Gastroesophageal sphincter (tissue), 4 donors: Measurements from ENCODE around the gene DYNLT4. TPM values are rescaled to one million over a fixed set of nuclear protein-coding genes. Genes with fewer than 3 reads are reported as not detected.

ENCODE experiments used
- ATAC-seq: fragments of 150-250 bp; one replicate; pipeline ENCODE4 v1.9.1; 2016; ENCODE audit warnings: mild to moderate bottlenecking, moderate library complexity
- H3K27ac ChIP-seq, 4 donors: fragments of 200-600 bp; sonication (generic) in 3 of 4; 1 replicate in 3 of 4; 2 replicates in 1 of 4; pipeline ENCODE4 v1.5.1; 2016 to 2019
- H3K27me3 ChIP-seq: fragments of 200-600 bp; sonication (generic); one replicate; pipeline ENCODE4 v1.5.1; 2019
- H3K36me3 ChIP-seq, 2 donors: fragments of 200-600 bp; sonication (generic); one replicate each; pipeline ENCODE4 v1.5.1; 2019; ENCODE audit warnings: control low read depth in 1 of 2
- H3K4me1 ChIP-seq, 3 donors: fragments of 200-600 bp; sonication (generic); 1 replicate in 2 of 3; 2 replicates in 1 of 3; pipeline ENCODE4 v1.5.1; 2016 to 2019; ENCODE audit warnings: control low read depth in 2 of 3
- H3K4me3 ChIP-seq, 2 donors: fragments of 200-600 bp; sonication (generic); one replicate each; pipeline ENCODE4 v1.5.1; 2019; ENCODE audit warnings: mild to moderate bottlenecking in 1 of 2, moderate library complexity in 1 of 2
- H3K9me3 ChIP-seq, 3 donors: fragments of 200-600 bp; sonication (generic); one replicate each; pipeline ENCODE4 v1.5.1; 2017 to 2019; ENCODE audit warnings: control low read depth in 2 of 3
- EP300 ChIP-seq: sonication (generic); formaldehyde crosslinking; IDR thresholded peaks from one replicate; pipeline ENCODE4 v1.6.1; 2017; ENCODE audit warnings: antibody characterized with exemption, mild to moderate bottlenecking
- POLR2A ChIP-seq, 2 donors: fragments of 450-650 bp; IDR thresholded peaks; one replicate each; pipeline ENCODE4 v1.6.1; 2017; ENCODE audit warnings: antibody characterized with exemption in 2 of 2, mild to moderate bottlenecking in 2 of 2, moderate library complexity in 1 of 2
- POLR2AphosphoS5 ChIP-seq: sonication (generic); formaldehyde crosslinking; IDR thresholded peaks from one replicate; pipeline ENCODE4 v1.6.1; 2017; ENCODE audit warnings: antibody characterized with exemption
- WGBS, 2 donors: methylation state at CpG; one replicate each; pipeline ENCODE4 v1.1.5; 2018; ENCODE audit warnings: low coverage in 1 of 2; 5-methylcytosine and 5-hydroxymethylcytosine counted together
- total RNA-seq, 4 donors: library from RNA; depleted of rRNA; stranded (reverse); fragments of >200 nt; gene quantifications; one replicate each; pipeline ENCODE4 v1.1.0, GENCODE V29; 2016
- TF ChIP-seq, protein P1 (sequence below), 4 experiments: fragments of 200-600 bp in 2 of 4; fragments of 450-650 bp in 2 of 4; sonication (generic) in 1 of 4; IDR thresholded peaks; one replicate each; pipeline ENCODE4 v1.5.1; 2017 to 2019; ENCODE audit warnings: antibody characterized with exemption in 4 of 4, mild to moderate bottlenecking in 2 of 4, moderate library complexity in 2 of 4

DYNLT4 gene
- total RNA-seq, 4 donors from 2014 or later = 1.4 TPM; not detected in 3

DNA sequence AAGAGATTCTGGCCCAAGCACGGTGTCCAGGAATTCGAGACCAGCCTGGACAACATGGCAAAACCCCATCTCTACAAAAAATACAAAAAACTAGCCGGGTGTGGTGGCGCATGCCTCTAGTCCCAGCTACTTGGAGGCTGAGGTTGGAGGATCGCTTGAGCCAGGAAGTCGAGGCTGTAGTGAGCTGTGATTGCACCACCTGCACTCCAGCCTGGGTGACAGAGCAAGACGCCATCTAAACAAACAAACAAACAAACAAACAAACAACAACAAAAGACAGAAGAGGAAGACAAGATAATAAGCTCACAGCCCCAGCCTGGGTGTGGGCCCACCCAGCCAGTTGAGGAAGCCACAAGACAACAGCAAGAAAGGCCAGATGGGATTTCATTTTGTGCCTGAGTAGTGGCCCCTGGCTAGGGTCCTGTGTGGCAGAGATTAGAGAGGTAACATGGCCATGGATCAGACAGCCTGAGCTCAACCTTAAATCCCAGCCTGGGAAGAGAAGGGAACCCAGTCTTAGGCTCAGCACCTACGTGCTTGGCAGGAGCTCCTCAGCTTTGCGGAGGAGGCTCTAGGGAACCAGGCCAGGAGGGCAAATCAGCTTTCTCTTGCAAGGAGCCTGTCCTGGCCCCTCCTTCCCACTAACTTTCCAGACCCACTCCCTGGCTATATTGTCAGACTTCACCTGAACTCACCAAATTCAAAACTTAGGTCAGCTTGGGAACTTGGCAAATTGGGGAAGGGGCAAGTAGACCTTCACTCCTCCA, 14.2 kb downstream of the DYNLT4 start:
- ATAC-seq = no peak
- no peaks in the 10 kb centered on the region for H3K36me3 ChIP-seq
- 83 to 84% methylated on average over 3 to 4 of the region's 9 CpGs for whole genome bisulfite sequencing, 2 donors
- TF ChIP-seq POLR2A (IDR thresholded peaks at IDR 0.05) (no peak), POLR2AphosphoS5 (no peak), EP300 (no peak)
- TF ChIP-seq, protein P1, sequence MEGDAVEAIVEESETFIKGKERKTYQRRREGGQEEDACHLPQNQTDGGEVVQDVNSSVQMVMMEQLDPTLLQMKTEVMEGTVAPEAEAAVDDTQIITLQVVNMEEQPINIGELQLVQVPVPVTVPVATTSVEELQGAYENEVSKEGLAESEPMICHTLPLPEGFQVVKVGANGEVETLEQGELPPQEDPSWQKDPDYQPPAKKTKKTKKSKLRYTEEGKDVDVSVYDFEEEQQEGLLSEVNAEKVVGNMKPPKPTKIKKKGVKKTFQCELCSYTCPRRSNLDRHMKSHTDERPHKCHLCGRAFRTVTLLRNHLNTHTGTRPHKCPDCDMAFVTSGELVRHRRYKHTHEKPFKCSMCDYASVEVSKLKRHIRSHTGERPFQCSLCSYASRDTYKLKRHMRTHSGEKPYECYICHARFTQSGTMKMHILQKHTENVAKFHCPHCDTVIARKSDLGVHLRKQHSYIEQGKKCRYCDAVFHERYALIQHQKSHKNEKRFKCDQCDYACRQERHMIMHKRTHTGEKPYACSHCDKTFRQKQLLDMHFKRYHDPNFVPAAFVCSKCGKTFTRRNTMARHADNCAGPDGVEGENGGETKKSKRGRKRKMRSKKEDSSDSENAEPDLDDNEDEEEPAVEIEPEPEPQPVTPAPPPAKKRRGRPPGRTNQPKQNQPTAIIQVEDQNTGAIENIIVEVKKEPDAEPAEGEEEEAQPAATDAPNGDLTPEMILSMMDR (IDR thresholded peaks at IDR 0.05) = no peak
- H3K27ac ChIP-seq = no peak overlapping the region
- no peaks in the 10 kb centered on the region for H3K4me1 ChIP-seq
- no peak overlapping the region for H3K4me3 ChIP-seq
- no peaks in the 10 kb centered on the region for H3K27me3 ChIP-seq
- no peaks in the 10 kb centered on the region for H3K9me3 ChIP-seq

DNA sequence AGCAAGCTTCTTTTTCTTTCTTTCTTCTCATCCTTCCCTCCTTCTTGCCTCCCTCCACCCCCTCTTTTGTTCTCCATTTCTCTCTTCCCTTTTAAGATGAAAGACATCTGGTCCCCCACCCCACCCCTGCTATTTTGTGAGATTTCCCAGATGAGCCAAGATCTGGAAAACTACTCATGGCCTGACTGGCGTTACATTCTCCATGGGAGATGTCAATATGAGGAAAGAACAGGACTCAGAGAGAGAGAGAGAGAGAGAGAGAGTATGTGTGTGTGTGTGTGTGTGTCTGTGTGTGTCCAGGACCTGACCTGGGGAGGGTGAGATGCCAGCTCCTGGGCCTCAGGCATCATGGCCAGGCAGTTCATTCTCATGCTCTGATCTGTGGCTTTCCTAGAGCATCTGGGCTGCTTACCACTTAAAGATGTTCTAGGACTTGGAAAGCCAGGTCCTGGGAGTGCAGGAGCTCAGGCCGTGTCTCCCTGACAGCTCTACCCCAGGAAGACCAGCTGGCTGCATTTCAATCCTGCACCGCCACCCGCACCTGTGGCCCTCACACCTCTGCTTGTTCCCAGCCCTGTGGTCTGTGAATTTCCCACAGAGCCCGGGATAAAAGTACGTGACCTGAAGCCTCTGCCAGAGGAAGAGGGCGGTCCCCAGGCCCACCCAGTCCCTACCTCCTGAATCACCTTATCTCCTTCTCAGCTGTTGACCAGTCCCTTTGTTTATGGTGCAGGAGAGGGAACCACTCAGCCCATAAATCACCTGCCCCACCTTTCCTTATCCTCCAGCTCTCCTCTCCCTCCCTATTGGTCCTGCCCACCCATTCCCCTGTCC, 16.0 kb downstream of the DYNLT4 start:
- no peaks in the 10 kb centered on the region for H3K9me3 ChIP-seq
- WGBS, 2 donors = 20 to 70% methylated on average over 1 to 3 of the region's 7 CpGs
- H3K4me3 ChIP-seq = no peak overlapping the region
- no peak overlapping the region for H3K27ac ChIP-seq
- ATAC-seq = no peak
- H3K27me3 ChIP-seq = no peaks in the 10 kb centered on the region
- TF ChIP-seq POLR2A (IDR thresholded peaks at IDR 0.05) = no peak
- TF ChIP-seq POLR2AphosphoS5 = no peak
- no peak for TF ChIP-seq EP300
- TF ChIP-seq, protein P1 (IDR thresholded peaks at IDR 0.05) = no peak
- peaks cover 0 to 7% (median 0%) of the 10 kb centered on the region in 3 donors for H3K4me1 ChIP-seq
- H3K36me3 ChIP-seq = no peaks in the 10 kb centered on the region

DNA sequence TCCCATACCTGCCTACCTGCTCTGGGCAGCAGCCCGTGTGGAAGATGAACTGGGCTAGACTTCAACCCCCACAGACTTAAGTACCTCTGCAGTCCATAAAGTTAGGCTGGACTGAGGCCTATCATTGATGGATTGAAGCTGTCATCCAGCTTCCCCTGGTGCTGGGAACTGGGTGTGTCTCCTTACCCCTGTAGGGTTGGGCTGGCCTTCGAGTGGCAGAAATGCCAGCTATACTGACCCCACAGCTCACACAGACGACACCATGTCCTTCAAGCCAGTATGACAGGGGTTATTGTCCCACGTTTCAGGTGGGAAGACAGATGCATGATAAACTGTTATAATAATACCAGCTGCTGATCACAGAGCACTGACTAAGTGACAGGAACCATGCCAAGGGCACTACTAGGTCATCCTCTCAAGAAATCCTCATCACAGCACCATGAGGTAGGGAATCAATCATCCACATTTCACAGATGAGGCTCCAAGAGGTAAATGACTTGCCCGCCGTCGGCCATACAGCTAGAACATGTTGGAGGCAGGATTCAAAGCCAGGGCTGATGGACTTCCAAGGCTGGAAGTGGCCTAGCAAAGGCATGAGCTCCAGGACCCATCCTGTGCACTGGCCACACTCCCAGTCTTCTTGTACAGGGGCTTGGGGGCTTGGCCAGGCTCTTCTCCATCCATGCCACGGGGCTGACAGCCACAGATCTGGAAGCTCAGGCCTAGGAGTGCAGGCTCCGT, 18.9 kb downstream of the DYNLT4 start, which contains the start of gene BEST4:
Gene BEST4, minus strand, starts transcription at position 51 of the 741 bp plus-strand sequence. CDS start 465 bp downstream, outside the sequence.
- Histone ChIP-seq H3K36me3 (no peaks in the 10 kb centered on the region), H3K4me1 (peaks cover 0 to 36% (median 18%) of the 10 kb centered on the region in 3 donors), H3K27me3 (no peaks in the 10 kb centered on the region), H3K9me3 (no peaks in the 10 kb centered on the region), H3K27ac (no peak within 1 kb of the TSS), H3K4me3 (no peak within 1 kb of the TSS)
- no peak for TF ChIP-seq POLR2AphosphoS5
- TF ChIP-seq, protein P1 (IDR thresholded peaks at IDR 0.05) = no peak
- no peak for TF ChIP-seq POLR2A (IDR thresholded peaks at IDR 0.05)
- no peak for TF ChIP-seq EP300
- ATAC-seq = no peak
- WGBS, 2 donors = 0 to 40% methylated on average over 1 of the region's 9 CpGs

DNA sequence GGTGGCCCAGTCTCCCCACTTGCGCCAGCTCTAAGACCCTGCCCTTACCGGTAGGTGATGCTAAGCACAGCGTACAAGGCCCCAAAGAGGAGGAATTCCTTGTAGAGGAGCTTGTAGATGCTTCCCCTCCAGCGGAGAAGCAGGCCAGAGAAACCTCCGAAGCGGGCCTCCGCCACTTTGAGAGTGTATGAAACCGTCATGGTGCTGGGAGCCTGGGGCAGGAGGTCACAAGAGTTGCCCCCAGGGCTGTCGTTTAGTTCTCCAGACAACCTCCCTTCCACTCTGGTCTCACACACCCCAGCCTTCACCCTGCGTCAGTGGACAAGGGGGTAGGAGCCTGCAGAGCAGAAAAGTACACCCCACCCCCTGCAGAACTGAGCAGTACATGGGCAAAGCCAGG, 19.6 kb downstream of the DYNLT4 start:
- Histone ChIP-seq H3K27ac (no peak overlapping the region), H3K27me3 (no peaks in the 10 kb centered on the region), H3K4me1 (peaks cover 0 to 36% (median 18%) of the 10 kb centered on the region in 3 donors), H3K9me3 (no peaks in the 10 kb centered on the region), H3K36me3 (no peaks in the 10 kb centered on the region), H3K4me3 (no peak overlapping the region)
- ATAC-seq = no peak
- TF ChIP-seq, protein P1 (IDR thresholded peaks at IDR 0.05) = no peak
- no peak for TF ChIP-seq POLR2AphosphoS5
- no peak for TF ChIP-seq EP300
- no peak for TF ChIP-seq POLR2A (IDR thresholded peaks at IDR 0.05)
- no CpG with 5 or more reads among the region's 10 CpGs for WGBS, 2 donors
